MCF 10A (cell line): ENCODE data around the gene CYTH2. TPM values are rescaled to one million over a fixed set of nuclear protein-coding genes. Genes with fewer than 3 reads are reported as not detected.

ENCODE experiments used
- BruUV-seq: library from RNA; stranded (reverse); fragments of 400-500 nt; replicated peaks from 2 replicates; lab custom pipeline; 2021; lab: Mats Ljungman, UMichigan
- CTCF ChIA-PET: fragments of 300-600 bp; sonication (Branson Sonifier 250); formaldehyde crosslinking; extraction: SDS; loops from one replicate; lab custom pipeline; 2021; ENCODE audit warnings: antibody characterized with exemption, inconsistent platforms; lab: Yijun Ruan, JAX
- POLR2A ChIA-PET: fragments of 300-600, 350-650 bp; sonication (Branson Sonifier 250); formaldehyde crosslinking; extraction: SDS; loops from one replicate; lab custom pipeline; 2020; ENCODE audit warnings: antibody characterized with exemption, inconsistent platforms; lab: Yijun Ruan, JAX
- DNase-seq: peaks from one replicate; pipeline ENCODE4 v3.0.0-alpha.2; 2018; ENCODE audit not compliant: unreplicated experiment
- H3K27ac Mint-ChIP-seq: one replicate; pipeline ENCODE4 v1.8.0; 2022; ENCODE audit warnings: mild to moderate bottlenecking, low read depth, mixed read lengths; ENCODE audit not compliant: unreplicated experiment
- H3K27me3 Mint-ChIP-seq: one replicate; pipeline ENCODE4 v1.8.0; 2022; ENCODE audit warnings: mixed read lengths; ENCODE audit not compliant: insufficient read depth, unreplicated experiment
- H3K36me3 Mint-ChIP-seq: one replicate; pipeline ENCODE4 v1.8.0; 2022; ENCODE audit warnings: mild to moderate bottlenecking, moderate library complexity, mixed read lengths; ENCODE audit not compliant: insufficient read depth, unreplicated experiment
- H3K4me1 Mint-ChIP-seq: one replicate; pipeline ENCODE4 v1.8.0; 2022; ENCODE audit warnings: mixed read lengths; ENCODE audit not compliant: insufficient read depth, unreplicated experiment
- H3K4me3 Mint-ChIP-seq: one replicate; pipeline ENCODE4 v1.8.0; 2022; ENCODE audit warnings: mild to moderate bottlenecking, moderate library complexity, mixed read lengths; ENCODE audit not compliant: unreplicated experiment
- H3K9me3 Mint-ChIP-seq: one replicate; pipeline ENCODE4 v1.8.0; 2022; ENCODE audit warnings: mixed read lengths; ENCODE audit not compliant: unreplicated experiment
- intact Hi-C: fragments of 100-400 bp; cut with micrococcal nuclease; formaldehyde crosslinking; loops from 2 replicates; pipeline ENCODE4 v1.14.1; 2022
- total RNA-seq: library from RNA; stranded (reverse); gene quantifications from 2 replicates; pipeline ENCODE4 v1.2.3, GENCODE V29; 2022
- TF ChIP-seq, protein P1 (sequence below): fragments of 200-600 bp; IDR thresholded peaks from one replicate; pipeline ENCODE4 v1.8.0; 2022; ENCODE audit warnings: antibody characterized with exemption, mild to moderate bottlenecking; ENCODE audit not compliant: unreplicated experiment

Gene CYTH2
- total RNA-seq, 1 experiment from 2014 or later, result 70.3 TPM

- H3K36me3 Mint-ChIP-seq, result peaks cover 75% of the 10 kb centered on the region
- POLR2A ChIA-PET, result interaction anchor here (0.6 kb wide), 1 partner anchor 32 kb away, joined by 3 read pairs; no protein-coding TSS in a partner anchor
- H3K27ac Mint-ChIP-seq, result peak within 1 kb of the TSS; percentile 60
- CTCF ChIA-PET, result no interaction called here
- H3K27me3 Mint-ChIP-seq, result no peaks in the 10 kb centered on the region
- H3K4me1 Mint-ChIP-seq, result peaks cover 9% of the 10 kb centered on the region
- TF ChIP-seq, protein P1, sequence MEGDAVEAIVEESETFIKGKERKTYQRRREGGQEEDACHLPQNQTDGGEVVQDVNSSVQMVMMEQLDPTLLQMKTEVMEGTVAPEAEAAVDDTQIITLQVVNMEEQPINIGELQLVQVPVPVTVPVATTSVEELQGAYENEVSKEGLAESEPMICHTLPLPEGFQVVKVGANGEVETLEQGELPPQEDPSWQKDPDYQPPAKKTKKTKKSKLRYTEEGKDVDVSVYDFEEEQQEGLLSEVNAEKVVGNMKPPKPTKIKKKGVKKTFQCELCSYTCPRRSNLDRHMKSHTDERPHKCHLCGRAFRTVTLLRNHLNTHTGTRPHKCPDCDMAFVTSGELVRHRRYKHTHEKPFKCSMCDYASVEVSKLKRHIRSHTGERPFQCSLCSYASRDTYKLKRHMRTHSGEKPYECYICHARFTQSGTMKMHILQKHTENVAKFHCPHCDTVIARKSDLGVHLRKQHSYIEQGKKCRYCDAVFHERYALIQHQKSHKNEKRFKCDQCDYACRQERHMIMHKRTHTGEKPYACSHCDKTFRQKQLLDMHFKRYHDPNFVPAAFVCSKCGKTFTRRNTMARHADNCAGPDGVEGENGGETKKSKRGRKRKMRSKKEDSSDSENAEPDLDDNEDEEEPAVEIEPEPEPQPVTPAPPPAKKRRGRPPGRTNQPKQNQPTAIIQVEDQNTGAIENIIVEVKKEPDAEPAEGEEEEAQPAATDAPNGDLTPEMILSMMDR, result no peak
- no peak for DNase-seq
- H3K4me3 Mint-ChIP-seq, result no peak within 1 kb of the TSS
- intact Hi-C loops, result no loop called here
- BruUV-seq, result no TSS peak
- H3K9me3 Mint-ChIP-seq, result no peaks in the 10 kb centered on the region
These were observed 13.8 kb upstream of the CYTH2 start, which contains the start of gene KCNJ14 for GRCh38 chr19:48455171-48455907. KCNJ14 (plus strand) TSS chr19:48455574; CDS start chr19:48461725, 6,151 bp downstream.

- Mint-ChIP-seq H3K36me3 (peaks cover 81% of the 10 kb centered on the region), H3K27ac (no peak overlapping the region), H3K27me3 (no peaks in the 10 kb centered on the region), H3K4me3 (no peak overlapping the region), H3K9me3 (no peaks in the 10 kb centered on the region), H3K4me1 (peaks cover 9% of the 10 kb centered on the region)
- TF ChIP-seq, protein P1, result no peak
- no TSS peak for BruUV-seq
- CTCF ChIA-PET, result no interaction called here
- POLR2A ChIA-PET, result no interaction called here
- DNase-seq, result no peak
- intact Hi-C loops, result no loop called here
These were observed 13.1 kb upstream of the CYTH2 start for GRCh38 chr19:48455908-48456562.

DNA sequence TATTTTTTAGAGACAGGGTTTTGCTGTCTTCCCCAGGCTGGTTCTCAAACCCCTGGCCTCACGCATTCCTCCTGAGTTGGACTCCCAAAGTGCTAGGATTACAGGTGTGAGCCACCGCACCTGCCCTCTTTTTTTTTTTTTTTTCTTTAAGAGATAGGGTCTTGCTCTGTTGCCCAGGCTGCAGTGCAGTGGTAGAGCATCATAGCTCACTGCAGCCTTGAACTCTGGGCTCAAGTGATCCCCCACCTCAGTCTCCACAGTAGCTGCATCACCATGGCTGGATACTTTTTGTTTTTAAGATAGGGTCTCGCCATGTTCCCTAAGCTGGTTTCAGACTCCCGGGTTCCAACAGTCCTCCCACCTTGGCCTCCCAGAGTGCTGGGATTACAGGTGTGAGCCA, 12.3 kb upstream of the CYTH2 start:
- peaks cover 9% of the 10 kb centered on the region for H3K4me1 Mint-ChIP-seq
- ChIA-PET CTCF (interaction anchor here (0.7 kb wide), 1 partner anchor 49 kb away, joined by 3 read pairs; no protein-coding TSS in a partner anchor), POLR2A (interaction anchor here (1.7 to 2.0 kb wide), 2 partner anchors 10 kb away, joined by 5 to 6 read pairs; no protein-coding TSS in a partner anchor)
- no peak overlapping the region for H3K27ac Mint-ChIP-seq
- no peak for DNase-seq
- intact Hi-C loops, result no loop called here
- TF ChIP-seq, protein P1, result no peak
- H3K4me3 Mint-ChIP-seq, result no peak overlapping the region
- H3K36me3 Mint-ChIP-seq, result peaks cover 82% of the 10 kb centered on the region
- no peaks in the 10 kb centered on the region for H3K9me3 Mint-ChIP-seq
- BruUV-seq, result no TSS peak
- no peaks in the 10 kb centered on the region for H3K27me3 Mint-ChIP-seq

DNA sequence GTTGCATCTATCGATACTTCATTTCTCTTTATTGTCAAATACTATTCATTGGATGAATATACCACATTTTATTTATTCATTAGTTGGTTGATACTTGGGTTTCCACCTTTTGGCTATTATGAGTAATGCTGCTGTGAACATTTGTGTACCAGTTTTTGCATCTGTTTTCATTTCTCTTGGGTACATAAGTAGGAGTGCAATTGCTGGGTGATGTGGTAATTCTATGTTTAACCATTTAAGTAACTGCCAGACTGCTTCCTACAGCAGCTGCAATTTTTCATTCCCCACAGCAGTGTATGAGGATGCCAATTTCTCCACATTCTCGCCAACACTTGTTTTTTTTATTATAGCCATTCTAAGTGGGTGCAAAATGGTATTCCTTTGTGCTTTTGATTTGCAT, 11.2 kb upstream of the CYTH2 start:
- Mint-ChIP-seq H3K27ac (no peak overlapping the region), H3K4me1 (peaks cover 9% of the 10 kb centered on the region), H3K27me3 (no peaks in the 10 kb centered on the region), H3K36me3 (peaks cover 79% of the 10 kb centered on the region), H3K4me3 (no peak overlapping the region), H3K9me3 (no peaks in the 10 kb centered on the region)
- TF ChIP-seq, protein P1, result no peak
- no peak for DNase-seq
- CTCF ChIA-PET, result no interaction called here
- POLR2A ChIA-PET, result interaction anchor here (1.7 to 2.0 kb wide), 2 partner anchors 9 to 11 kb away, joined by 5 to 6 read pairs; no protein-coding TSS in a partner anchor
- intact Hi-C loops, result no loop called here
- no TSS peak for BruUV-seq
